GM21526 (cell line): ENCODE results near the gene PPP1R27.
A peak's percentile ranks its signal among the peaks of the same experiment; 100 is the strongest.

ENCODE experiments used
- ATAC-seq: cut with Tn5 transposase; IDR thresholded peaks from one replicate; pipeline ENCODE4 v1.9.1; 2021; ENCODE audit warnings: moderate library complexity; ENCODE audit not compliant: unreplicated experiment, low FRiP score

The PPP1R27 gene

DNA sequence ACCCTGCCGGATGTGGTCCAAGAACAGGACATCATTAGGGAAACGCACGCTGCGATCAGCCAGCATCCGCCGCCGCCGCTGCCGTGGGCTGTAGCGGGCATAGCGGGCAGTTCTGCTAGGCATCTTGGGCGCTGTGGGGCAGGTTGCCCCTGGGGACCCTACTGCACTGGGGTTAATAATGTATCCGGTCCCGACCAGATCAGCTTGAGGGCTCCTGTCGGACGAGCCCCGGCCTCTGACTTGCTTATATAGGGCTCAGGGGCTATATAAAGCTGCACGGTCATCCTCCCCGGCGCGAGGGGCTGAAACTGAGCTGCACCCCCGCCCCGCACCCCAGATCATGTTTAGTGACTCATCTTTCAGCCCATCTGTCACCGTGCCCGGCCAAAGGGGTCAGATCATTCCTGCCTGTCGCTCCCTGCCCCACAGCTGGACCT, at the start of gene PPP1R27:
PPP1R27 (minus strand) TSS at position 220 of the 437 bp plus-strand sequence; CDS start at position 123, 97 bp downstream.
- no peak for ATAC-seq

GRCh38 chr17:81884520-81884919, 49.7 kb upstream of the PPP1R27 start:
- no peak for ATAC-seq

DNA sequence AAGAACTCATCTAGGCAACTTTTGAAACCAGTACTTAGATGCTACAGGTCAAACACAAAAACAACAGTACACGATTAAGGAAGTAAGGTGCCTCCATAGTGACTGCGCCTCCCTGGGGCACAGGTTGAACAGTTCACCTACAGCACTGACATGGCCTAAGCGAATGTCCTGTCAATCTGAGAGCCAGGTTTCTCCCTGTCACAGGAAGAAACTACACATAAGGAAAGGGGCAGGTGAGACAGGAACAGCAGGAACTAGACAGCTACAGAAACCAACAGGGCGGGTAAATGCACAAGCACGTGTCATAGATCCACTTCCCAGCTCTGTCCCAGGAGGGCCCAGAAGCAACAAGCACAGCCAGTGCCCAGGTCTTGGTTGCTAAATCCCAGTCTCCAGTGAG, 44.3 kb upstream of the PPP1R27 start:
- no peak for ATAC-seq

GRCh38 chr17:81878294-81878693, 43.4 kb upstream of the PPP1R27 start:
- ATAC-seq: no peak

DNA sequence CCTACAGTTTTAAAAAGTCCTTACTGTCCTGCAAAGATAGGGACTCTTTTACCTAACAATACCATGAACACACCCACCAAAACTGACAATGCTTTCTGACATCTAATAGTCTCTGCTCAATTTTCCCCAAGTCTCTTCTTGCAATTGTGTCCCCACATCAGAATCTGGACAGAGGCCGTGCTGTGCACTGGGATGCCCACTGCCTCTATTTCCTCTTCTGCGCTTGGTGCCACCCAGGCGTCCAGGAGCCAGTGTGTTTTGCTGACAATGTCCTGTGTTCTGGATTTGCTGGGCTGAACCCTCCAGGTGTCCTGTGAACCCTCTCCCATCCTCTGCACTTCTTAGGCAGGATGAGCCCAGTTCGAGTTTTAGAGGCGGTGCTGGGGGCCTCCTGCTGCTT, 42.7 kb upstream of the PPP1R27 start:
- ATAC-seq: no peak

- ATAC-seq: peak; percentile 40
Observed at GRCh38 chr17:81871387-81872230, 36.8 kb upstream of the PPP1R27 start.

GRCh38 chr17:81870981-81871386, 36.1 kb upstream of the PPP1R27 start, which contains the start of gene ARHGDIA:
Gene ARHGDIA, minus strand, starts transcription at chr17:81871337. Its CDS starts 1,407 bp downstream, at chr17:81869930.
- ATAC-seq: peak; percentile 9

DNA sequence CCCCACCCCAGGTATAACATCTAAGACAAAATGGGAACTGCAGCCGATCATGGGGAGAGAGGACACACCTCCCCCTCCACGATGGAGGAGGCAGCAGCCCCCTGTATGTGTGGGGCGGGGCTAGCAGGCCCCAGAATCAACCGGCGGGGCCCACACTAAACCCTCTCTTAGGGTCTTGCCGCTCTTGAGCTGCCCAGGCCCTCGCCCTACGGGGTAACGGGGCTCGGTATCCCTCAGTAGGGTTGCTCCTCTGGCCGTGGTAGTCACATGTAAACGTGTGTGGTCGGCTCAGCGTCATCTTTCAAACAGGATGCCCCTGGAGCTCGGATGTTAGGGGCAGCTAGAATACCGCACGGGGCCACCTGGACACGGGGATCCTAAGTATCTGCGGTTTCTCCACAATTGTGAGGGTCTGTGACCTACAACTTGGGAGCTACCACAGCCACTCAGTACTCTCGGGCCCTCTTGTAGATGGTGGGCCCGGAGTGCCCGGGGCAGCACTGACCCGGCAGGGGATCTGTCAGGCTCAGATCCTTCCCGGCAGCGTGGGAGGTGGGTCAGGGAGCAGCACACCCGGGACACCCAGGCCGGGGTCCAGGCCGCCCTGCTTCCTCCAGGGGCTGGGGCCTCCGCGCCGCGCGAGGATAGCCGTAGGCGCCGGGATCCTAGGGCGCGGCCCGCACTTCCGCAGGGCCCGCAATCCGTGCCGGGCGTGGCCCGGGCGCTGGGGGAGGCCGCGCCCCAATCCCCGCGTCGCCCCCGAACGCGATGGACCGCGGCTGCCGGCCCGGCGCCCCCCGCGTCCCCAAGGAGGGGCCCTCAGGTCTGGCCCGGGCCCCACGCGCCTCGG, 35.5 kb upstream of the PPP1R27 start:
- peak; percentile 13 for ATAC-seq

- ATAC-seq: no peak
Observed at GRCh38 chr17:81869221-81870130, 34.6 kb upstream of the PPP1R27 start.

DNA sequence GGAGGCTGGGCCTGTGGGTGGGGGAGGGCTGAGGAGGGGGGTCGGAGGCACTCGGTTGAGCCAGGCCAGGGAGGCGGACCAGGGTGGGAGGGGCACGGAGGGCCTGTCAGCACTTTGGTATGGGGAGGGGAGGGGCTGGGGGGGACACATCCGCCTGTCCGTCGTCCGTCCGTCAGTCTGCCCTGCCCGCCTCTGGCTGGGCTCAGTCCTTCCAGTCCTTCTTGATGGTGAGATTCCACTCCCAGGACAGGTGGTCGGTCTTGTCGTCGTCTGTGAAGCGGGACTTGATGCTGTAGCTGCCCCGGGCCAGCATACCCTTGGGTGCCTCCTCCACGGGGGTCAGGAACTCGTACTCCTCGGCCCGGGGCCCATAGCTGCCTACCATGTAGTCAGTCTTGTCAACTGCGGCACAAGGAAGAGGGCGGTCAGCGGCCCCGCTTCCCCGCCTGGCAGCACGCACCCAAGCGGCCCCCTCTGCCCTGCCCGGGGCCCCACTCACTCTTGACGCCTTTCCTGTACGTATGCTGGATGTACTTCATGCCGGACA, 33.9 kb upstream of the PPP1R27 start:
- ATAC-seq: no peak

DNA sequence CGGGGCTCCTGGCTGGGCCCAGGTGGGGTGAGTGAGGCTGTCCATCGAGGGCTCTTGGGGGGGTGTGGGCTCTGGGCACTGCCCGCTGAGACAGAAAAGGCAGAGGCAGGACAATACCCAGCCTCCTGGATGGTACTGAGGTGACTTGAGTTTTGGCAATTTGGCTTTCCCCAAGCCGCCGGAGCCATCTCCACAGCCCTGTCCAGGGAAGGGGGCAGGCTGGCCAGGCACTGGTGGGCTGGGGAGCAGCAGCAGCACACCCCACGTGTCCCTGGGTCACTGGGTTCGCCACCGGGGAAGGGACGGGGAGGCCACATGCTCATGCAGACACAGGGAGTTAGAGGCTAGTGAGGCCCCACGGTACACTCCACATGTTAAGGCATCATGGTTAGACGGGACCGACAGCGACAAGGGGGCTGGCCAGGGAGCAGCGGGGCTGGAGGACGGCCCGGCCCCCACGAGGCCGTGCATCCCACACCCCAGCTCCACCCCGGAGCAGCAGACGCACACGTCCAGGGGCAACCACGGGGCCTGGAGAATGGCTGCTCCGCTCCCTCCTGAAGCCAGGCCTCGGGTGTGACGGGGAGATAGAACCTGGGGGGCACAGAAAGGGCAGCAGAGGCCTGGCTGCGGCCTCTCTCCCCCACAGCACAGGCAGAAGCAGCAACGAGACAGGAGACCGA, 33.3 kb upstream of the PPP1R27 start:
- ATAC-seq: no peak

DNA sequence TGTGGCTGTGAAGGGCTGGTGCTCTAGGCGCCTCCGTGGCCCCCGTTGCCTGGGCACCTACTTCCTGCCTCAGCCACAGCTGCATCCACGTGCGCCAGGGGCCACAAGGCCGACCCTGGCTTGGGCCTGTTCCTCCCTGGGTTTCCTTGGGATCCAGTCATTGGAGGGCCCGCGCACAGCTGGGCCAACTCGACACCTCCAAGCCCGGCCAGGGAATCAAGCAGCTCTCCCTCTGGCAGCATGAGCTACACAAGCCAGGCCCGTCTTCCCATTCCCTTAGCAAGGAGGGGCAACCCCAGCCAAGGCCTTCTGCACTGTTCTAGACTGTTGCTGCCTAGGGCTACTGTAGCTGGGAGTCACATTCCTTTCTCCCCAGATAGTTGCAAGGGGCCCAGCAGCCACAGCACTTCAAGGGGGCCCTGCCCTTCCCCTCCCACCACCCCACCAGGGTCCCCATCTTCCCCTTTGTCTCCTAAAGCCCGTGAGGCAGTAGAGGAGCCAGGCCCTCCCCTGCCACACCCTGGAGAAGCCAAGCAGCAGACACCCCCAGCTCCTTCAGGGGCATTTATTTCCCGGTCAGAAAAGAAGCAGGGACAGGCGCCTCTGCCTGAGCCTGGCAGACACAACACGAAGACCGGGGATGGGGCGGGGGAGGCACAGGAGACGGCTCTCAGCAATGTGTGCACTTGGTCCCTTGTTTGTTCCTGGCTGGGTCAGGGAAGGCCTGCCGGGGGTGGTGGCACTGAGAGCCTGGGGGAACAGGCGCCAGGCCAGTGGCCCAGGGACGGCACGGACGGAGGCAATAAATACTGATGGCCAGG, 32.5 kb upstream of the PPP1R27 start:
- ATAC-seq: no peak

GRCh38 chr17:81866440-81867169, 31.8 kb upstream of the PPP1R27 start:
- no peak for ATAC-seq

DNA sequence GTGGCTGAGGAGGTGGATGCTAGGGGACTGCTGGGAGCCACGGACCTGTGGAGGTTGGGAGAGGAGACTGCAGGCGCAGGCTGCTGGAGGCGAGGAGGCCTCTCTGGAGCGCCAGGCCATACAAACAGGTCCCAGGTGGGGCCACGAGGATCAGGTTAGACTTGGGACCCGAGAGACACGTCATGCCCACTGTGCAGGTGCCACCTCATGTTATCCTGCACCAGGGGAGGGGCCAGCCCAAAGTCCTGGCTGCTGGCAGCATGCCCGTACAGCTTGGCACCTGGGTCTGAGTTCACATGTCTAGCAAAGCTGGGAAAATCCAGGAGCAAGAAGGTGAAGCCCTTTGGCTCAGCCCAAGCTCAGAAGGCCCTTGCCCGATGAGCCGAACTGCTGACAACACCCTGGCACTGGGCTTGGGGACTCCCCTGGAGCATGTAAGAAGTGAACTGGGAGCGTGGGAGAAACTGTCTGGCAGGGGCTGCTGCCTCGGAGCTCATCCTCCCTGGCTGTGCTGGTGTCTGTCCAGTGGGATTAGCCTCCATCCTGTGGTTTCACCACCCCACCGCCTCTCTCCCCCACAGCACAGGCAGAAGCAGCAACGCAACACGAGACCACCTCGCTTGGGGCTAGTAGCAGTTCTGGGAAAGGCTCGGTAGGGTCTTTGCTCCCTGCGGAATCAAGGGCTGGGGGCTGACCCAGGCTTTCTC, 31.0 kb upstream of the PPP1R27 start:
- no peak for ATAC-seq

GRCh38 chr17:81865358-81865732, 30.5 kb upstream of the PPP1R27 start:
- ATAC-seq: no peak

- no peak for ATAC-seq
Observed at GRCh38 chr17:81863833-81864768, 29.3 kb upstream of the PPP1R27 start.
